PC-3 (cell line): ENCODE measurements around the gene TDRKH. TPM values are rescaled to one million over a fixed set of nuclear protein-coding genes. Genes with fewer than 3 reads are reported as not detected.

Experiments
- ATAC-seq: fragments of 200-7000 bp; cut with Tn5 transposase; 2 replicates; pipeline ENCODE4 v1.9.1; 2020; ENCODE audit warnings: mild to moderate bottlenecking, moderate library complexity
- BruUV-seq: library from RNA; stranded (reverse); fragments of 400-500 nt; replicated peaks from 2 replicates; lab custom pipeline; 2021; lab: Mats Ljungman, UMichigan
- CTCF ChIA-PET: fragments of 300-600 bp; sonication (Branson Sonifier 250); formaldehyde crosslinking; loops from one replicate; lab custom pipeline; 2022; ENCODE audit warnings: antibody characterized with exemption; lab: Charles Lee
- POLR2A ChIA-PET: fragments of 300-600 bp; sonication (Branson Sonifier 250); formaldehyde crosslinking; loops from one replicate; lab custom pipeline; 2022; ENCODE audit warnings: antibody characterized with exemption; ENCODE audit not compliant: unreplicated experiment; lab: Charles Lee
- DNase-seq: peaks from one replicate; pipeline ENCODE4 v3.0.0-alpha.2; 2015
- H2AFZ ChIP-seq: fragments of 300-600 bp; sonication (generic); 2 replicates; pipeline ENCODE4 v1.6.0; 2016; ENCODE audit warnings: antibody characterized with exemption, low read length
- H3F3A ChIP-seq: fragments of 300-600 bp; sonication (generic); one replicate; pipeline ENCODE4 v1.6.0; 2017; ENCODE audit warnings: antibody characterized with exemption, low read length, control low read depth, mild to moderate bottlenecking; ENCODE audit not compliant: unreplicated experiment
- H3K27ac ChIP-seq: fragments of 300-600 bp; sonication (generic); 2 replicates; pipeline ENCODE4 v1.5.1; 2016; ENCODE audit warnings: mild to moderate bottlenecking, low read length
- H3K27me3 ChIP-seq: fragments of 300-600 bp; sonication (generic); 2 replicates; pipeline ENCODE4 v1.6.1; 2016; ENCODE audit warnings: low read length, mixed read lengths
- H3K36me3 ChIP-seq: fragments of 300-600 bp; sonication (generic); 2 replicates; pipeline ENCODE4 v1.6.1; 2016; ENCODE audit warnings: low read depth, mixed run types, low read length, mixed read lengths
- H3K4me1 ChIP-seq: fragments of 300-600 bp; sonication (generic); 2 replicates; pipeline ENCODE4 v1.5.1; 2016; ENCODE audit warnings: low read length; ENCODE audit not compliant: insufficient read depth
- H3K4me2 ChIP-seq: fragments of 300-600 bp; sonication (generic); 2 replicates; pipeline ENCODE4 v1.6.0; 2016; ENCODE audit warnings: low read length
- H3K4me3 ChIP-seq: fragments of 300-600 bp; sonication (generic); 2 replicates; pipeline ENCODE4 v1.5.1; 2016; ENCODE audit warnings: mild to moderate bottlenecking, low read length, mixed read lengths
- H3K79me2 ChIP-seq: fragments of 300-600 bp; sonication (generic); 2 replicates; pipeline ENCODE4 v1.6.1; 2017; ENCODE audit warnings: low read length, mixed read lengths
- H3K9ac ChIP-seq: fragments of 300-600 bp; sonication (generic); 2 replicates; pipeline ENCODE4 v1.6.0; 2016; ENCODE audit warnings: mild to moderate bottlenecking, low read length
- H3K9me2 ChIP-seq: fragments of 300-600 bp; sonication (generic); replicated peaks from 2 replicates; pipeline ENCODE4 v1.6.1; 2016; ENCODE audit warnings: mixed run types, low read length, mixed read lengths
- H3K9me3 ChIP-seq: fragments of 300-600 bp; sonication (generic); 2 replicates; pipeline ENCODE4 v1.6.1; 2016; ENCODE audit warnings: low read length, mixed read lengths
- H4K20me1 ChIP-seq: fragments of 300-600 bp; sonication (generic); 2 replicates; pipeline ENCODE4 v1.6.1; 2016; ENCODE audit warnings: low read length, mixed read lengths
- EZH2 ChIP-seq: fragments of 300-600 bp; sonication (generic); IDR thresholded peaks from one replicate; pipeline ENCODE4 v1.6.1; 2017; ENCODE audit warnings: antibody characterized with exemption, mild to moderate bottlenecking, low read length; ENCODE audit not compliant: unreplicated experiment
- EZH2phosphoT487 ChIP-seq: fragments of 300-600 bp; sonication (generic); IDR thresholded peaks from 2 replicates; pipeline ENCODE4 v1.6.1; 2018; ENCODE audit warnings: mild to moderate bottlenecking, antibody characterized with exemption, low read length, borderline replicate concordance
- intact Hi-C: fragments of 100-400 bp; cut with micrococcal nuclease; formaldehyde crosslinking; loops from 2 replicates; pipeline ENCODE4 v1.9.0; 2023
- total RNA-seq: library from RNA; depleted of rRNA; stranded (reverse); fragments of >200 nt; gene quantifications from 2 replicates; pipeline ENCODE4 v1.2.3, GENCODE V29; 2014
- TF ChIP-seq, protein P1 (sequence below): fragments of 300-600 bp; sonication (generic); conservative IDR thresholded peaks from 2 replicates; pipeline ENCODE4 v1.5.1; 2017; ENCODE audit warnings: antibody characterized with exemption, low read depth, mild to moderate bottlenecking, low read length

Gene TDRKH
- total RNA-seq, 1 experiment from 2014 or later, result 15.2 TPM

DNA sequence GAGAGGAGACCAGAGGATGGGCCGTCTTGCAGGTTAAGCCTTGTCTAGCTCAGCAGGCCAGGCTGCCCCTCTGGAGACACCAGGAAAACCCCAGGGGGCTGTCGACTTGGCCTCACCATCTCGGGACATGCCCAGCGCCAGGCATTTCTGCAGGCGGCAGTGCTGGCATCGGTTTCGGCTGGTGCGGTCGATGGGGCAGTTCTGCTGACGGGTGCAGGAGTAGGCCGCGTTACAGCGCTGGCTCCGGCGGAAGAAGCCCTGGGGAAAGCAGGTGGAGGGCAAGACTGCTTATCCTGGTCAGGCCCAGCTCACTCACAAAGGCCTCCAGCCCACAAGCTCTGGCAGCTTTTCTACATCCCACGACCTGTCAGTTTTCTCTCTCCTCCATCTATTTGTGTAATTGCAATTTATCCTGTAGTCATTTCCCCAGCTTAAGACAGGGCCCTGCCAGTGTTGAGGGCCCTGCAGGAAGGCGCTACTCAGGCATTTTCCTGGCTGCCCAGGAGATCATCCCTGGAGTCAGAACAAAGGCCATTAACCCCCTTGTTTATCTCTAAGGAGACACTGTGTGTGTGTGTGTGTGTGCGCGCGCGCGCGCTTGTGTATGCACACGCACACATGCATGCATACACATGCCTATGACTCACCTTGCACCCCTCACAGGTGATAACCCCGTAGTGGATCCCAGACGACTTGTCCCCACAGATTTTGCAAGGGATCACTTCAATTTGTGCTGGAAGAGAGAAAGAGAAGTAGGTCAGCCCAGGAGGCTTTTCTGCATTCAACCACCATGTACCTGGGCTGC lies 26.4 kb upstream of the TDRKH start:
- H3K4me3 ChIP-seq, result no peak overlapping the region
- no peak overlapping the region for H3K9ac ChIP-seq
- no peaks in the 10 kb centered on the region for H3K79me2 ChIP-seq
- no peak for ATAC-seq
- intact Hi-C loops, result no loop called here
- no peaks in the 10 kb centered on the region for H4K20me1 ChIP-seq
- no peak overlapping the region for H3K27ac ChIP-seq
- ChIA-PET CTCF (interaction anchor here (0.6 kb wide), 1 partner anchor 49 kb away, joined by 3 read pairs; no protein-coding TSS in a partner anchor), POLR2A (no interaction called here)
- H3K36me3 ChIP-seq, result no peaks in the 10 kb centered on the region
- no peaks in the 10 kb centered on the region for H3K27me3 ChIP-seq
- TF ChIP-seq EZH2phosphoT487 (no peak), EZH2 (no peak)
- TF ChIP-seq, protein P1, sequence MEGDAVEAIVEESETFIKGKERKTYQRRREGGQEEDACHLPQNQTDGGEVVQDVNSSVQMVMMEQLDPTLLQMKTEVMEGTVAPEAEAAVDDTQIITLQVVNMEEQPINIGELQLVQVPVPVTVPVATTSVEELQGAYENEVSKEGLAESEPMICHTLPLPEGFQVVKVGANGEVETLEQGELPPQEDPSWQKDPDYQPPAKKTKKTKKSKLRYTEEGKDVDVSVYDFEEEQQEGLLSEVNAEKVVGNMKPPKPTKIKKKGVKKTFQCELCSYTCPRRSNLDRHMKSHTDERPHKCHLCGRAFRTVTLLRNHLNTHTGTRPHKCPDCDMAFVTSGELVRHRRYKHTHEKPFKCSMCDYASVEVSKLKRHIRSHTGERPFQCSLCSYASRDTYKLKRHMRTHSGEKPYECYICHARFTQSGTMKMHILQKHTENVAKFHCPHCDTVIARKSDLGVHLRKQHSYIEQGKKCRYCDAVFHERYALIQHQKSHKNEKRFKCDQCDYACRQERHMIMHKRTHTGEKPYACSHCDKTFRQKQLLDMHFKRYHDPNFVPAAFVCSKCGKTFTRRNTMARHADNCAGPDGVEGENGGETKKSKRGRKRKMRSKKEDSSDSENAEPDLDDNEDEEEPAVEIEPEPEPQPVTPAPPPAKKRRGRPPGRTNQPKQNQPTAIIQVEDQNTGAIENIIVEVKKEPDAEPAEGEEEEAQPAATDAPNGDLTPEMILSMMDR, result no peak
- H3K9me3 ChIP-seq, result no peaks in the 10 kb centered on the region
- H3F3A ChIP-seq, result no peaks in the 10 kb centered on the region
- H3K4me2 ChIP-seq, result no peak overlapping the region
- H3K4me1 ChIP-seq, result peaks cover 7% of the 10 kb centered on the region; the same call in 1 of the 2 replicates
- no peak for DNase-seq
- no peaks in the 10 kb centered on the region for H3K9me2 ChIP-seq
- no TSS peak for BruUV-seq
- no peak overlapping the region for H2AFZ ChIP-seq

DNA sequence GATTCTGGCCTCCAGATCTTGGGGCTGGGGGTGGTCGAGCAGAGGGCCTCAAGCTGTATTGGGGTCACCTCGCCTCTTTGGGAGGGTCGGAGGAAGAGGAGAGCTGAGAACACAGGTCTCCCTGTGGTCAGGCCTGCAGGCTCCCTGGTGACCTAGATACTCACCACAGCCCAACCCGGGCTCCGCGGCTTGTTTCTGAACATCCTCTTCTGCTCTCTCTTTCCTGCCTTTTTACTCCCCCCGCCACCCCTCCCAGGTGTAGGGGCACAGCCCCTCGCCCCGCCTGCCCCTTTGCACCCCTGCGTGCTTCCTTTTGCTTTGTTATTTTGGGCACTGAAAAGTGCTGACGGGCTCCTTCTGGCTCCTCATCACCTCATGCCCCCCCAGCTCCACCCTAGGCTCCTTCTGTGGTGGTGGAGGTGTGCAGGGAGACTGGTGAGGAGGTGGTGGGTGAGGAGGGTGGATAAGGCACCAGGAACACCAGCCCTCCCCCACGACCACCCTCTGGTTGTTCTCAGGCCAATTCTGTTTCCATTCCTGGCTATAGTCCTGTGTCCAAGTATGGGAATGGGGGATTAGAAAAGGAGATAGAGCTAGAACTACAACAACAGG lies 25.5 kb upstream of the TDRKH start:
- no peaks in the 10 kb centered on the region for H3K79me2 ChIP-seq
- H3K27me3 ChIP-seq, result no peaks in the 10 kb centered on the region
- H3K9me3 ChIP-seq, result no peaks in the 10 kb centered on the region
- ATAC-seq, result no peak
- H3K27ac ChIP-seq, result no peak overlapping the region
- H3K9ac ChIP-seq, result no peak overlapping the region
- no peaks in the 10 kb centered on the region for H3F3A ChIP-seq
- H3K4me3 ChIP-seq, result no peak overlapping the region
- no peaks in the 10 kb centered on the region for H4K20me1 ChIP-seq
- no peak for TF ChIP-seq EZH2
- no peak for TF ChIP-seq EZH2phosphoT487
- TF ChIP-seq, protein P1, result no peak
- ChIA-PET POLR2A (no interaction called here), CTCF (no interaction called here)
- H2AFZ ChIP-seq, result no peak overlapping the region
- DNase-seq, result no peak
- H3K36me3 ChIP-seq, result no peaks in the 10 kb centered on the region
- H3K4me1 ChIP-seq, result peaks cover 7% of the 10 kb centered on the region; the same call in 1 of the 2 replicates
- no TSS peak for BruUV-seq
- H3K9me2 ChIP-seq, result no peaks in the 10 kb centered on the region
- H3K4me2 ChIP-seq, result no peak overlapping the region
- intact Hi-C loops, result no loop called here
